Kidney glomerular epithelial cell (primary cell): ENCODE data around the gene RAD51AP1.
"Not testable (repeated sequence)": the region's sequence is repeated elsewhere in the genome, so short reads cannot be mapped to it uniquely, and the experiment has no call there.

Experiments used
- DNase-seq: peaks from one replicate; lab custom pipeline; 2025; lab: John Stamatoyannopoulos, UW

Gene RAD51AP1

DNA sequence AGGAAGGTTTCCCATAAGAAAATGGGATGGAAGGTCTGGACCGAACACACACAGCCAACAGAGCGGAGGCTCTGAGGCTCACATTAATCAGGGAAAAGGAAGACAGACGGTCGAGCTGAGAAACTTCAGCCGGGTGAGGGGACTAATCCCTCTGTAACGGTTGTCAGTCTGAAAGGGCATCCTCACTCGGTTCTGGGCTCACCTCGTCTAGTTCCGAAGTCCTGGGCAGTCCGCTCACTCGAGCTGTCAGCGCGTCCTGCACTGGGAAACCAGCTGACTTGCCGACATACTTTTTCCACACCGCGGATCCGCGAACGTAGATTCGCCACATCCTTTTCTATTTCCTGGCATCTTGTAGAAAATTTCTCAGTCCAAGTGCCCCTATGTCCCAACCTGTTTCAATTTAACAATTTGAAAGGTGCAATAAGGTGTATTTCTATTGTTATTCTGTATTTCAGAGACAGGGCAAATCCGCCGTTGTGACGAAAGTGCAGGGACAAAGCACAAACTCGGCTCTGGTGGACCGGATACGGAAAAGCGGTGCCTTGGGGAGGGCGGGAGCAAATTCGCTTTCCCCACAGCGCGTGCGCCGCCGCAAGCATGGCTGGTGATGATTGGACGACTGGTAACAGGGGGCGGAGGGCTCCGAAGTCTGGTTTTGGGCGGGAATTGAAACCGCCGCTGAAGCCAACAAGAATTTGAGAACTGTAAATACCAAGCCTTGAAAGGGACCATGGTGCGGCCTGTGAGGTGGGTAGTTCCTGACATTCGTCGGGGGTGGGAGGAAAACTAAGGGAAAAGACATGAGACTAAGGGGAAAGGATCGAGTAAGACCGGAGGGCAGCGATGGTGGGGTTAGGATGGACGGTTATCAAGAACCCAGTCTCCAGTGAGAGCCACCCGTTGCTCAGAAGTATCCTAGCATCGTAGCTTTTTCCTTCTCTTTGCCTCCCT, at the start of gene RAD51AP1:
RAD51AP1 (plus strand) TSS at position 684 of the 954 bp plus-strand sequence; CDS start at position 734, 50 bp downstream.
- peak; percentile 95 for DNase-seq

DNA sequence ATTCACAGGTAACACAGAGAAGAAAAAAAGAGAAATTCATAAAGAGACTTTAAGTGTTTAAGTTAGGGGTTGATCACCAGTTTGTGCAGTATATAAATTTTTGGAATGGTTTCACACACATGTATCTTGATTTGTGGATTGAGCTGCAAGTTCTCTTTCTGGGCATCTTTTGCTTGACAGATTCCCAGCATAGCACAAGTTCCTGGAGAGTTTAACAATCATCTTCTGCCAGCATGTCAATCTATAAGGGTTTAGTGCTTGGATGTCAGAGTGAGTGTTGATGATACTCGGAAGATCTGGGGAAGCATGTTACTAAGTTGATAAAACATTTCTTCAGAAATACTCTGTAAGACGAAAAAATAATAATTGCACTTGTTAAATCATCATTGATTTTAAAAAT, 49.1 kb upstream of the RAD51AP1 start:
- no peak for DNase-seq

GRCh38 chr12:4490973-4491372, 47.7 kb upstream of the RAD51AP1 start:
- DNase-seq, result no peak

- DNase-seq, result no peak
Measured at GRCh38 chr12:4496145-4496838, 42.4 kb upstream of the RAD51AP1 start.

GRCh38 chr12:4499186-4499585, 39.5 kb upstream of the RAD51AP1 start:
- no peak for DNase-seq

- no peak for DNase-seq
Measured at GRCh38 chr12:4505376-4505986, 33.2 kb upstream of the RAD51AP1 start.

GRCh38 chr12:4506430-4506829, 32.3 kb upstream of the RAD51AP1 start:
- DNase-seq, result no peak

- peak; percentile 4 for DNase-seq
Measured at GRCh38 chr12:4506870-4507269, 31.8 kb upstream of the RAD51AP1 start.

GRCh38 chr12:4508503-4508902, 30.2 kb upstream of the RAD51AP1 start:
- not testable (repeated sequence) for DNase-seq

GRCh38 chr12:4509269-4509668, 29.4 kb upstream of the RAD51AP1 start:
- not testable (repeated sequence) for DNase-seq

DNA sequence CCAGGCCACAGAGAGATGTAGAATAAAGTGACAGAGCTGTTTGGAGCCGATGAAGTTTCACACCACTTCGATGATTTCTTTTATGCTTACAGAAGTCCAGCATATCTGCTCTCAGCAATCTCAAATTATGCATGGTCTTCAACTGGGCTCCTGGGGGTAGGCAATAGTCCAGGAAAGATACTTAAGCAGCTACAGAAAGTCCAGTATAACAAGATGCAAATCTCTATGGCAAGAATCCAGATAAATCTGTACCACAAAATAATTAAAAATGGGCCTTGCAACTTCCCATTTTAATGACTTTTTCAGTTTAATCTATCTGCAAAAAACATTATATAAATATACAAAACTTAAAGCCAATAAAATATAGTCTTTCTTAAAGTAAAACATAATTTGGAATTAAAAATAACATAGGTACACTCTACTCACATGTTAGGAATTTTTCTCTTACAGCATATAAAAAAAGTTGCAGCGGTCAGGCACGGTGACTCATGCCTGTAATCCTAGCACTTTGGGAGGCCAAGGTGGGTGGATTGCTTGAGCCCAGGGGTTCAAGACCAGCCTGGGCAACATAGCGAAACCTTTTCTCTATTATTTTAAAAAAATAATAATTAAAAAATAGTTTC, 20.5 kb upstream of the RAD51AP1 start:
- peak; percentile 6 for DNase-seq

DNA sequence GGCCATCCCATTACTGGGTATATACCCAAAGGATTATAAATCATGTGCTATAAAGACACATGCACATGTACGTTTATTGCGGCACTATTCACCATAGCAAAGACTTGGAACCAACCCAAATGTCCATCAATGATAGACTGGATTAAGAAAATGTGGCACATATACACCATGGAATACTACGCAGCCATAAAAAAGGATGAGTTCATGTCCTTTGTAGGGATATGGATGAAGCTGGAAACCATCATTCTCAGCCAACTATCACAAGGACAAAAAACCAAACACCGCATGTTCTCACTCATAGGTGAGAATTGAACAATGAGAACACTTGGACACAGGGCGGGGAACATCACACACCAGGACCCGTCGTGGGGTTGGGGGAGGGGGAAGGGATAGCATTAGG, 15.2 kb upstream of the RAD51AP1 start:
- not testable (repeated sequence) for DNase-seq

GRCh38 chr12:4526923-4527546, 11.7 kb upstream of the RAD51AP1 start:
- peak; percentile 34 for DNase-seq

DNA sequence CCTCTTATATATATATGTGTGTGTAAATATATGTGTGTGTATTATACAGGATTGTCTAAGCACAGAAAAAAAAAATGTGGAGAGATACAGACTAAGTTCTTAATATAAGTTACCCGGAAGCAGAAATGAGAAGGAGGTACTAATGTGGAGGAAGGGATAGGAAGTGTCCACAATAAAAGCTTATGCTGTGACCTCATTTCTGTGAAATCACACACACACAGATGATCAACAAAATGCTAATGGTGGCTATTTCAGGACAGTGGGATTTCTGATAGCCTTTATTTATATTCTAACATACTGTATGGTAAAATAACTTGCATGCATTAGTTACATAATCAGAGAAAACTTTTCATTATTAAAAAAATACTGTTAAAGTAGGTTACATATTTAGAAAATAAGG, 8.5 kb upstream of the RAD51AP1 start:
- no peak for DNase-seq

- DNase-seq, result no peak
Measured at GRCh38 chr12:4530982-4531586, 7.6 kb upstream of the RAD51AP1 start.

GRCh38 chr12:4535092-4535491, 3.6 kb upstream of the RAD51AP1 start:
- DNase-seq, result no peak

DNA sequence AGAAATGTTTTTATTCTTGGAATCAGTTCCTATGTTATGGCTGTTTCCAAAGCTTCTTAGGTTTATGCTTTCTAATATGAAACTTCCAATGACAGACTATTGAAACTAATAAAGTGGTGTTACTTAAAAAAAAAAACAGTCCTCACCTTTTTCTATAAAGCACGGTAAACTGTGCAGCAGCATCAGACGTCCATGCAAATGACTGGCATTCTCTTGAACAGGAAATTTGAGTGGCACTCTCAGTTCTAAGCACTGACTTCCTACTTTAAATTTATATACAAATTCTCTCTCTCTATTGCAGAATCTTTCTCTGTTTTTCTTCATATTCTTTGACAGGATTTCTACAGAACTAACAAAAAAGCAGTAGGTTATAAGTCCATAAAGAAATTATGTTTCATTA, 2.8 kb upstream of the RAD51AP1 start:
- DNase-seq, result no peak

DNA sequence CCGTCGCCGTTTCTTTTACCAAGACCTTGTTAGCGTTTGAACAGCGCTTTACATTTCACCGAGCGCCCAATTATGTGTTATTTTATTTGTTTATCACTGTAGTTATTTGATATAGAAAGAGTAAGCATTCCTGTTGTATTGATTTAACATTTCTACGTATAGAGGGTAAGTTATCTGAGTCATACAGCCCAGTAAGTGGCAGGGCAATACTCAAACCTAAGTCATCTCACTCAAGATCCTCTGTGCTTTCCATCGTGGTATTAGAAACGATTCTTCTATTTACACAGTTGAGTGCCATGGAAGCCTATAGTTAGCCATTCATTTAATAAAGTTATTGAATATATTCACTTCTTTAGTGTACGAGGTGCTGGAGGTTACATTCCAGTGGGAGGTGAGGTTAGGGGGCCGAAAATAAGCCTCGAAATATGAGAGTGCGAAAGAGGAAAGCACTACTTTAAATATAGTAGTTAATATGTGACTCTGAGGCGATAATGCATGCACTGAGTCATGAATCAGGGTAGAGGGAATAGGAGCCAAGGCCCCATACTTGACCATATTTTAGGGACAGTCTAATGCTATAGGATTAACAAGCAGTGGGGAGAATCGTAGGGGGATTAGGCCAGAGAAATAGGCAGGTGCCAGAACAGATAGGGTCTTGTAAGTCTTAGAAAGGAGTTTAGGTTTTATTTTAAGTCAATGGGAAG, 629 bp downstream of the RAD51AP1 start:
- DNase-seq, result no peak

GRCh38 chr12:4540170-4540569, 1.5 kb downstream of the RAD51AP1 start:
- no peak for DNase-seq

DNA sequence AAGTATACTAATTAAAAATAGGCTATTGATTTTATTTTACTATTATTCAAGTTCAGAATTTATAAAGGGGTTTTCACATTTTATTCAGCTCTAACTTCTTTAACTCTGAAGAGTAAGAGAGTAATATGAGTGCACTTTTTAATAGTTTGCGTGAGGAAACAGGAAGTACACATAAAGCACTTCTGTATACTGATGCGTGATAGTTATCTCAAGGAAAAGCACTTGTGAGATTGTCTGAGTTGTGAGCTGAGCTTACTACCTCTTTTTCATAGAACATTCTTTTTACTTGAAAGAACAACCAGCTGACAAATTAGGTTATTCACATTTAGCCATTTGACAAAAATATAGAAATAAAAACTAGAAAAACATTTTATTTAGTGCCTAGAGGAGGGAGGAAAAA, 1.9 kb downstream of the RAD51AP1 start:
- no peak for DNase-seq

DNA sequence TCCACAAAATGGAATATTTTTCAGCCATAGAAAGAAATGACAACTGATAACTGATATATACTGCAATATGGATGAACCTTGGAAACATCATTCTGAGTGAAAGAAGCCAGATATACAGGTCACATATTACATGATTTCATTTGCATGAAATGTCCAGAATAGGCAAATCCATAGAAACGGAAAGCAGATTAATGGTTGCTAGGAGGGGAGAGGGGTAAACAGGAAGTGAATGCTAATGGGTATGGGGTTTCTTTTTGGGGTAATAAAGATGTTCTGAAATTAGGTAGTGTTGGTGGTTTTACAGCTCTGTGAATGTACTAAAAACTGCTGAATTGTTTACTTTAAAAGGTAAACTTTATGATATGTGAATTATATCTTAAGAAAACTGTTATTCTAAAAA, 6.5 kb downstream of the RAD51AP1 start:
- no peak for DNase-seq
